ENCODE data around the gene KCNJ10. TPM values are rescaled to one million over a fixed set of nuclear protein-coding genes. Genes with fewer than 3 reads are reported as not detected.
A peak's percentile ranks its signal among the peaks of the same experiment; 100 is the strongest.

The KCNJ10 gene
- total RNA-seq, 1 donor from 2014 or later = 1.6 TPM

- DNase-seq = peak; percentile 50
These were observed 14.2 kb upstream of the KCNJ10 start for GRCh38 chr1:160083968-160084770.

GRCh38 chr1:160082926-160083325 is 13.0 kb upstream of the KCNJ10 start:
- DNase-seq = no peak

GRCh38 chr1:160082487-160082886 is 12.5 kb upstream of the KCNJ10 start:
- no peak for DNase-seq

GRCh38 chr1:160081261-160081936 is 11.4 kb upstream of the KCNJ10 start, which contains the start of gene KCNJ9:
Gene KCNJ9 (plus strand): TSS chr1:160081538. CDS start chr1:160084031, 2,493 bp downstream.
- peak; percentile 91 for DNase-seq

GRCh38 chr1:160080381-160081100 is 10.6 kb upstream of the KCNJ10 start:
- DNase-seq = no peak

- no peak for DNase-seq
These were observed 9.5 kb upstream of the KCNJ10 start for GRCh38 chr1:160079448-160079847.

GRCh38 chr1:160078512-160079195 is 8.7 kb upstream of the KCNJ10 start:
- DNase-seq = peak; percentile 34

- DNase-seq = no peak
These were observed 7.5 kb upstream of the KCNJ10 start for GRCh38 chr1:160077486-160077885.

GRCh38 chr1:160076295-160076694 is 6.3 kb upstream of the KCNJ10 start:
- no peak for DNase-seq

GRCh38 chr1:160075836-160076235 is 5.9 kb upstream of the KCNJ10 start:
- DNase-seq = no peak

- no peak for DNase-seq
These were observed 4.9 kb upstream of the KCNJ10 start for GRCh38 chr1:160074865-160075264.

GRCh38 chr1:160071289-160071688 is 1.3 kb upstream of the KCNJ10 start:
- no peak for DNase-seq

GRCh38 chr1:160070243-160071163 is 543 bp upstream of the KCNJ10 start:
- peak; percentile 91 for DNase-seq

GRCh38 chr1:160068225-160068624 is 1.7 kb downstream of the KCNJ10 start:
- peak; percentile 86 for DNase-seq

- DNase-seq = no peak
These were observed 2.9 kb downstream of the KCNJ10 start for GRCh38 chr1:160066829-160067745.

GRCh38 chr1:160064746-160065145 is 5.2 kb downstream of the KCNJ10 start:
- DNase-seq = no peak

GRCh38 chr1:160064164-160064563 is 5.8 kb downstream of the KCNJ10 start:
- DNase-seq = no peak

GRCh38 chr1:160063176-160063575 is 6.8 kb downstream of the KCNJ10 start:
- DNase-seq = no peak

- peak; percentile 89 for DNase-seq
These were observed 7.8 kb downstream of the KCNJ10 start for GRCh38 chr1:160062230-160062532.
